IPS-18c (cell line): ENCODE results near the gene ZNF358.

ENCODE experiments used
- H3K4me3 ChIP-seq: 2 replicates; pipeline ENCODE4 v1.7.0; 2013; ENCODE audit warnings: low read depth, mild to moderate bottlenecking, low read length, moderate library complexity; ENCODE audit not compliant: insufficient read depth
- H3K9me3 ChIP-seq: one replicate; pipeline ENCODE4 v1.6.1; 2013; ENCODE audit warnings: mild to moderate bottlenecking, low read length, moderate library complexity; ENCODE audit not compliant: control insufficient read depth, insufficient read depth

ZNF358 gene

DNA sequence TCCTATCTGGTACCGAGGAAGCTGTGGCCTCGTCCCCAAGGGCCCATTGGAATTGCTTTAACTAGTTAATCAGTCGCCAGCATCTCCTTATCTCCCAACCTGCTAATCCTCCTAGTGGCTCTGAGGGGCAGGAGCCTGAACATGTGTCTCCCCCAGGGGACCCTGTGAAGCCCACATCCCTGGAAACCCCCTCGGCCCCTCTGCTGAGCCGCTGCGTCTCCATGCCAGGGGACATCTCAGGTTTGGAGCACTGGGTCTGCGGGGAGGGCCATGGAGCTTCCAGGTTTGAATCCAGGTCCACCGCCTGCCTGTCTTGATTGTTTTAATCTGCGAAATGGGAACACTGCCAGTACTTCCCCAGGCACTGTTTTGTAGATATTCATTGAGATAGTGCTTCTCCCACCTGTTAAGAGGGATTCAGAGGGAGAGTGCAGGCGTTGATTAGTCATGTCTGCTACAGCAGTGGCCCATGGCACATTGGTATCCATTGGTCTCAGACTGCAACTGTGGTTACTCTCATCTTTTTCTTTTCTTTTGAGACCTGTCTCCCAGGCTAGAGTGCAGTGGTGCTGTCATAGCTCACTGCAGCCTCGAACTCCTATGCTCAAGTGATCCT lies 26.0 kb downstream of the ZNF358 start:
- no peak overlapping the region for H3K4me3 ChIP-seq
- H3K9me3 ChIP-seq, result peaks cover 2% of the 10 kb centered on the region

GRCh38 chr19:7542556-7543348 lies 26.8 kb downstream of the ZNF358 start:
- H3K4me3 ChIP-seq, result no peak overlapping the region

GRCh38 chr19:7544626-7545025 lies 28.7 kb downstream of the ZNF358 start:
- Histone ChIP-seq H3K9me3 (peaks cover 2% of the 10 kb centered on the region), H3K4me3 (no peak overlapping the region)

More at GRCh38 chr19:7542556-7543348, 26.8 kb downstream of the ZNF358 start:
- H3K9me3 ChIP-seq, result peaks cover 2% of the 10 kb centered on the region

- H3K4me3 ChIP-seq, result no peak overlapping the region
Observed at GRCh38 chr19:7545300-7545699, 29.4 kb downstream of the ZNF358 start.

GRCh38 chr19:7545904-7546303 lies 30.0 kb downstream of the ZNF358 start:
- no peak overlapping the region for H3K4me3 ChIP-seq
- H3K9me3 ChIP-seq, result no peaks in the 10 kb centered on the region

More at GRCh38 chr19:7545300-7545699, 29.4 kb downstream of the ZNF358 start:
- H3K9me3 ChIP-seq, result no peaks in the 10 kb centered on the region

- H3K9me3 ChIP-seq, result no peaks in the 10 kb centered on the region
- no peak overlapping the region for H3K4me3 ChIP-seq
Observed at GRCh38 chr19:7547159-7547558, 31.3 kb downstream of the ZNF358 start.

DNA sequence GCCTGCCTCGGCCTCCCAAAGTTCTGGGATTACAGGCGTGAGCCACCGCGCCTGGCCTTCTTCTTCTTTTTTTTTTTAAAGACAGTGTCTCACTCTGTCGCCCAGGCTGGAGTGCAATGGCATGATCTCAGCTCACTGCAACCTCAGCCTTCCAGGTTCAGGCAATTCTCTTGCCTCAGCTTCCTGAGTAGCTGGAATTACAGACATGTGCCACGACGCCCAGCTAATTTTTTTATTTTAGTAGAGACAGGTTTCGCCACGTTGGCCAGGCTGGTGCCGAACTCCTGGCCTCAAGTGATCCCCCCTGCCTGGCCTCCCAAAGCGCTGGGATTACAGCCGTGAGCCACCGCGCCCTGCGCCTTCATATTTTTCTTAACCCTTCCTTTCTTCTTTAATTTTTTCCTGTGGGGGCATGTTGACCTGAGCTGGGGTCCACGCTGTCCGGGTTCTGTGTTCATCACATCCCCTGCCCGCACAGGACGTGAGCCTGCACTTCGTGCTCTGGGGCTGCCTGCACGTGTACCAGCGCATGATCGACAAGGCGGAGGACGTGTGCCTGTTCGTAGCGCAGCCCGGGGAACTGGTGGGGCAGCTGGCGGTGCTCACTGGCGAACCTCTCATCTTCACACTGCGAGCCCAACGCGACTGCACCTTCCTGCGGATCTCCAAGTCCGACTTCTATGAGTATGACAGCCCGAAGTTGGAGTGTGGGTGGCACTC lies 33.7 kb downstream of the ZNF358 start:
- Histone ChIP-seq H3K9me3 (no peaks in the 10 kb centered on the region), H3K4me3 (no peak overlapping the region)

GRCh38 chr19:7550169-7550770 lies 34.4 kb downstream of the ZNF358 start:
- H3K9me3 ChIP-seq, result no peaks in the 10 kb centered on the region
- peak overlapping the region; percentile 44; the same call in 1 of the 2 replicates for H3K4me3 ChIP-seq

DNA sequence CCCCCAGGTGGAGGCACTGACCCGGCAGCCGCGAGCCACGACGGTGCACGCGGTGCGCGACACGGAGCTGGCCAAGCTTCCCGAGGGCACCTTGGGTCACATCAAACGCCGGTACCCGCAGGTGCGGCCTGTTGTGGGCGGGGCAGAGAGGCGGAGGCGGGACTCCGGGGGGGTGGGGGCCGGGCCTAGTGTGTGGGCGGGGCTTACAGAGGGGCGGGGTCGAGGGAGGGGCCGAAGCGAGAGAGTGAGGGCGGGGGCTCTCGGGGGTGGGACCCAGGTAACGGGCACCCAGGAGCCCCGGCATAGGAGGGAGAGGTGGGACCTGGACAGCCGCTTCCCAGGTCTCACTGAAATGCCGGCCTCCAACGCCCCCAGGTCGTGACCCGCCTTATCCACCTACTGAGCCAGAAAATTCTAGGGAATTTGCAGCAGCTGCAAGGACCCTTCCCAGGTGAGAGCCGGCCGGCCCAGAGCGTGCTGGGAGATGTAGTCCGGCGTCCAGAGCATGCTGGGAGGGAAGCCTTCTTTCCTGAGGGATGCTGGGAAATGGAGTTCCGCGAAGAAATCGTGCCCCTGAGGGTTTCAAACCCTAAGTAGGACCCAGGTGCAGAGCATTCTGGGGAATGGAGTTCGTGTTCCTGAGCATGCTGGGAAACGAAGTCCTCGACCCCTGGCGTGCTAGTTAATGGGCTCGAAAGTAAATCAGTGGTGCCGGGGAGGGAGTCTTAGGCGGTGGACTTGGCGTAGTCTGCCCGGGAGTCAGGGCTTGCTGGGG lies 35.3 kb downstream of the ZNF358 start:
- peak overlapping the region; percentile 57; the same call in 1 of the 2 replicates for H3K4me3 ChIP-seq
- H3K9me3 ChIP-seq, result no peaks in the 10 kb centered on the region

- H3K9me3 ChIP-seq, result no peaks in the 10 kb centered on the region
- no peak overlapping the region for H3K4me3 ChIP-seq
Observed at GRCh38 chr19:7552781-7553180, 36.9 kb downstream of the ZNF358 start.

- Histone ChIP-seq H3K9me3 (no peaks in the 10 kb centered on the region), H3K4me3 (peak overlapping the region; percentile 62)
Observed at GRCh38 chr19:7554565-7554964, 38.7 kb downstream of the ZNF358 start.

DNA sequence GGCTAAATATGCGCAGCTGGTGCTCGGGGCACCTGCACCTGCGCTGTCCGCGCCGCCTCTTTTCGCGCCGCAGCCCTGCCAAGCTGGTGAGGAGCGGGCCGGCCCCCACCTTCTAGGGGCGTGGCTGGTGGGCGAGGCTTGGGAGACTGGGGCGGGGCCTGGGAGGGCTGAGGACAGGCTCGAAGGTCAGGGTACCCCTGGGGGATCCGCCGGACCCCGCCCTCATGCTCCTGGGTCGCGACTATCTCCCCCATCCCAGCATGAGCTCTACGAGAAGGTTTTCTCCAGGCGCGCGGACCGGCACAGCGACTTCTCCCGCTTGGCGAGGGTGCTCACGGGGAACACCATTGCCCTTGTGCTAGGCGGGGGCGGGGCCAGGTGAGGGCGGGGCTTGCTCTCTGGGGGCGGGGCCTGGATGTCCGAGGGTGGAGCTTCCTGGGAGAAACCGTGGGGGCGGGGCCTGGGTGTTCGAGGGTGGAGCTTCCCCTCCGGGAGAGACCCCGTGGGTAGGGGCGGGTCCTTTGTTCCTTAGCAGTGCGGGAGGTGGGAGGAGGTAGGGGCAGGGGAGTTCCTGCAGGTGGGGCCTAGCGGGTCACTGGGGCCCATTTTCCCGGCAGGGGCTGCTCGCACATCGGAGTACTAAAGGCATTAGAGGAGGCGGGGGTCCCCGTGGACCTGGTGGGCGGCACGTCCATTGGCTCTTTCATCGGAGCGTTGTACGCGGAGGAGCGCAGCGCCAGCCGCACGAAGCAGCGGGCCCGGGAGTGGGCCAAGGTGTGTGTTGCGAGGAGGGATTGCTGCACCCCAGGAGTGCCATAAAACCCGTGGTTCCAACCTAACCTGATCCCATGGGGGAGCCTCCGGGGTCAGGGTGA lies 39.3 kb downstream of the ZNF358 start:
- peak overlapping the region; percentile 62 for H3K4me3 ChIP-seq
- no peaks in the 10 kb centered on the region for H3K9me3 ChIP-seq

DNA sequence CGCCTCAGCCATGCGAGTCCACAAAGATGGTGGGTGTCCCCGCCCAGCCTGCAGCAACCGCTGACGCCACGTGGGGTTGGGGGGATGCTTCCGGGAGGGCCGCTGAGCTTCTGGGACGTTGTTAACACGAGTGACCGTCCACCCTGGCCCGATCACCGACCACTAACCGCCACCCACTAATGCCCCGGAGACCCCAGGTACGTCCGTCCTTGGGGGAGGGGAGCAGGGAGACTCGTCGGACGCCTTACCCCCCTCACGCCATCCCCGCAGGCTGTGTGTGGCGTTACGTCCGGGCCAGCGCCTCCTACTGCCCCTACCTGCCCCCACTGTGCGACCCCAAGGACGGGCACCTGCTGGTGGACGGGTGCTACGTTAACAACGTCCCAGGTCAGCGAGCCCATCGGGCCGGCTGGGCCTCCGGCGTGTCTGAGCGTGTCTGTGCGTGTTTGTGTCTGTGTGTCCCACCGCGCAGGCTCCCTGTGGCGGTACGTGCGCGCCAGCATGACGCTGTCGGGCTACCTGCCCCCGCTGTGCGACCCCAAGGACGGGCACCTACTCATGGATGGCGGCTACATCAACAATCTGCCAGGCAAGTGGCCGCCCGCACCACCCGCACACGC lies 40.9 kb downstream of the ZNF358 start:
- no peaks in the 10 kb centered on the region for H3K9me3 ChIP-seq
- no peak overlapping the region for H3K4me3 ChIP-seq

DNA sequence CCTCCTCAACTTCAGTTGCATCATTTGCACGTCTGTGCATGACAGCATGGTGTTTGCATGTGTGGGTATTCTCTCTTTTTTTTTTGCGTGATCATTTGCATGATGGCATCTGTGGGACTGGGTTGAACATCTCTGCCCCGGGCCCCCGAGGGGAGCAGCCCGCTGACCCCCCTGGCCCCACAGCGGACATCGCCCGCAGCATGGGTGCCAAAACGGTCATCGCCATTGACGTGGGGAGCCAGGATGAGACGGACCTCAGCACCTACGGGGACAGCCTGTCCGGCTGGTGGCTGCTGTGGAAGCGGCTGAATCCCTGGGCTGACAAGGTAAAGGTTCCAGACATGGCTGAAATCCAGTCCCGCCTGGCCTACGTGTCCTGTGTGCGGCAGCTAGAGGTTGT lies 42.8 kb downstream of the ZNF358 start:
- no peaks in the 10 kb centered on the region for H3K9me3 ChIP-seq
- no peak overlapping the region for H3K4me3 ChIP-seq

DNA sequence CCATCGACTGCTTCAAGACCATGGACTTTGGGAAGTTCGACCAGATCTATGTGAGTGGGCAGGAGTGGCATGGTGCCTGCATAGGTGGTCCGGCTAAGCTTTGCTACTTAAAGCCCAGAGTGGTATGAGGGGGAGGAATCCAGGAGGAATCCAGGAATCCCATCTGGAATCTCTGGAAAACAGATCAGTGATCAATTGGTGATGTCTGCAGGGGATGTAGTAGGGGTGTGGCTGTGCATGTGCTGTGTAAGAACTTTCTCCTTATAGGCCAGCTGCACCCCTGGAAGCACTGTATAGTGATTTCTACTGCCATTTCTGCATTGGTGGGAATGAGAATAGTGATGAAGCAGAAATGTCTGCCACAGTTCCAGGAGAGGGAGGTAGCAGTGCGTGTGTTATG lies 43.2 kb downstream of the ZNF358 start:
- H3K9me3 ChIP-seq, result no peaks in the 10 kb centered on the region
- H3K4me3 ChIP-seq, result no peak overlapping the region

- no peaks in the 10 kb centered on the region for H3K9me3 ChIP-seq
- H3K4me3 ChIP-seq, result no peak overlapping the region
Observed at GRCh38 chr19:7560255-7560654, 44.4 kb downstream of the ZNF358 start.
